Astrocyte (in vitro differentiated cells and primary cell): Measurements from ENCODE around the gene SLC6A7.

Experiments
- CTCF ChIP-seq: IDR thresholded peaks from 2 replicates; pipeline ENCODE4 v1.5.1; 2011; ENCODE audit warnings: low read depth, mild to moderate bottlenecking, inconsistent platforms, low read length, moderate library complexity; ENCODE audit not compliant: insufficient read depth
- EZH2 ChIP-seq: IDR thresholded peaks from 2 replicates; pipeline ENCODE4 v1.6.1; 2012; ENCODE audit warnings: mild to moderate bottlenecking, low read length, inconsistent platforms; ENCODE audit not compliant: insufficient read depth

GRCh38 chr5:150239794-150240122 lies 49.9 kb downstream of the SLC6A7 start:
- TF ChIP-seq CTCF: no peak
- no peak for TF ChIP-seq EZH2
